ENCODE measurements around the gene TTLL9.
A peak's percentile ranks its signal among the peaks of the same experiment; 100 is the strongest.

The TTLL9 gene

DNA sequence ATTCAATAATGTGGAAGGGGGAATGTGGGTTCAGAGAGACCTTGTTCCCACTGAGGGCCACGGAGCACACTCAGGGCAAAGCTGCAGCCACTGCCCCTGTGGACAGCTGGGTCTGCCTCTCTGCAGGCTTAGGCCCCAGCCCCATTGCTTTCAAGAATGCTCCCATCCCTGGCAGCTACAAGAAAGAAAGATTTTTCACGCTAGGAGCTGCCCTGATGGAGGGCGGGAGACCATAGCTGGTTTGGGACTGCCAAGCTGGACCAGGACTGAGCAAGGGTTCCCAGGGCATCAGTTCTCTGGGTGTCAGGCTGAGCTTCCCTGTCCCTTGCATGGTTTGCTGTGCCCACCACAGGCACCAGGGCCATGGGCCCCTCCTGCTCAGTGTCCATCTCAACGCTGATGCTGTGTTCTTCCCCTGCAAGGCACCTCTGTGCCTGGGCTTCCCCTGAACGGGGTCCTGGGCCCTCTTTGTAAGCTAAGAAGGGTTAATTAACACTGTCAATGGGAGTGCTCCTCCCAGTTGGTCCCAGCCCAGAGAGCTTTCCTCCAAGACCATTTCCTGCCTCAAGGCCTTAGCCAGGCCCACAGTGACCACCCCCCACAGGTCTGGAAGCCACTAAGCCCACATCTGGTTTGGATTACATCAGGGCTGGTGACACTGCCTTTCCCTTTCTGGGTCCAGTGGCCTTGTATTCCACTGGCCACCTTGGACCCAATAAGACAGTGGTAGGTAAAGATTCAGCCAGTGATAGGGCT lies 33.4 kb upstream of the TTLL9 start:
- DNase-seq (ENCODE audit: low read depth in 2 of 2) = no peak

- no peak for DNase-seq (ENCODE audit: low read depth in 2 of 2)
Measured at GRCh38 chr20:31837896-31838397, 32.5 kb upstream of the TTLL9 start.

- DNase-seq (ENCODE audit: low read depth in 2 of 2) = no peak
Measured at GRCh38 chr20:31838646-31839292, 31.7 kb upstream of the TTLL9 start.

GRCh38 chr20:31839782-31840487 lies 30.5 kb upstream of the TTLL9 start:
- no peak for DNase-seq (ENCODE audit: low read depth in 2 of 2)

DNA sequence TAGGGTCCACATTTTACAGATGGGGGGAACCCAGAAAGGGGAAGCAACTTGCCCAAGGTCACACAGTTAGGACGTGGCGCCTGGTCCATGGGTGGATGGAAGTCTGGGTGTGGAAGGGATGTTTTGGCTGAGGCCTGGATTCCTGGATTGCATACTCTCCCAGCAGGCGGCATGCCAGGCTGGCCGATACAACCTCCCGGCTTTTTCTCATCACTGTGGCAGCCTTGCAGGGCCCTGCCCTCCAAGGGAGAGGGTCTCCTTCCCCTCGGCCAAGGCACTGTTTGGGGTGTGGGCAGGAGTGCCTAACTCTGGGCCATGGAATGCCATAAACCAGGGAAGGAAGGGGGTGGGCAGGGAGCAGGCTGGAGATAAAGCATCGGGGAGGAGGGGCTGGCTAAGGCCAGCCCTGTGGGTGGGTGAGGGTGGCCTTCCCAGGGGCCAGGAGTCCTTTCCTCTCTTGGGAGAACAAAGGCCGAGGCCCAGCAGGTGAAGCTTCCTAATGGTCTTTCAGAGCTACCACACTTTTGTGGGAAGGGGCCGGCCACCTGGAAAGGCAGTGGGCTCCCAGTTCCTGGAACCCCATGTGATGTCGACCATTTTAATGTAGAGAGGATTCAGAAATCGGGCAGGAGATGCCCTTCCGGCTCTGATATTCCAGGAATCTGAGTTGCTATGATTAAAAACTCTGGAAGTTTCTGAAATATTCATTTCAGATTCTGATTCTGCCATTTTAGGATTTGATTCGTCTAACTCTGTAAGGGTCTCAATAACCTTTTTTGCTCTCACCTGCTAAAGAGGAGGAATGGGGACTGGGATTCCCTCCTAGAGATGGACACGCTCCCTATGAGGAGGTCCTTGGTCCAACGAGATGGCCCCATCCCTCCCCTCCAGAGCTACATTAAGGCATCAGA lies 29.3 kb upstream of the TTLL9 start:
- no peak for DNase-seq (ENCODE audit: low read depth in 2 of 2)

- DNase-seq (ENCODE audit: low read depth in 2 of 2) = peak in 1 of 2 experiments; percentile 12
Measured at GRCh38 chr20:31841928-31842327, 28.5 kb upstream of the TTLL9 start.

DNA sequence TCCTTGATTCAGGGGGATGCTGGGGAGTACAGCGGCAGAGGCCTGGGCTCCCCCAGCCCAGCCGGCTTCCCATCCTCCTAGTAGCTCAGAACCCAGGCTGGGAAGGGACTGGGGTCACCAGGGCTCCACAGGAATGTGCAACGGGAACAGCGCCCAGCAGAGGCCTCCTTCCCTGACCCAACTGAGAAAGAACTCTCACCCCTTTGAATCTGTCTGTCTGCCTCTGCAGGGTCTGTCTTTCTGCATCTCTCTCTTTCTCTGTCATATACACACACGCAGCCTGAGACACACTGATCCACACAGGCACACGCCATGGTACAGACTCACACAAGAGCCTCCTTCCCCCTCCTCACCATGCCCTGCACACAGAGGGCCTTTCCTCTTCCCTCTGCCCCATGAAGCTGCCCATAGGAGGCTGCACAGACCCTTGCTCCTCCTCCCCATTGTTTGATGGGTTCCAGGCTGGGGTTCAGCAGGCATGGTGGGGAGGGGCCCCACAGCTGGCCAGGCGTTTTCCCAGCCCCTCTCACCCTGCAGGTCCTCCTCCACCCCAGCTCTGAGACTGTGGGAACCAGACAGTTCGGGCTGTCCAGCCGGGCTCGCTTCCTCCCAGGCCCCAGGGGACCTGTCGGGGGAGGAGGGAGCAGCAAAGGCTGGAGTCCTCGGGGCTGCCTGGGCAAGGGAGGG lies 27.8 kb upstream of the TTLL9 start:
- DNase-seq (ENCODE audit: low read depth in 2 of 2) = no peak

- DNase-seq (ENCODE audit: low read depth in 2 of 2) = no peak
Measured at GRCh38 chr20:31843288-31843687, 27.1 kb upstream of the TTLL9 start.

DNA sequence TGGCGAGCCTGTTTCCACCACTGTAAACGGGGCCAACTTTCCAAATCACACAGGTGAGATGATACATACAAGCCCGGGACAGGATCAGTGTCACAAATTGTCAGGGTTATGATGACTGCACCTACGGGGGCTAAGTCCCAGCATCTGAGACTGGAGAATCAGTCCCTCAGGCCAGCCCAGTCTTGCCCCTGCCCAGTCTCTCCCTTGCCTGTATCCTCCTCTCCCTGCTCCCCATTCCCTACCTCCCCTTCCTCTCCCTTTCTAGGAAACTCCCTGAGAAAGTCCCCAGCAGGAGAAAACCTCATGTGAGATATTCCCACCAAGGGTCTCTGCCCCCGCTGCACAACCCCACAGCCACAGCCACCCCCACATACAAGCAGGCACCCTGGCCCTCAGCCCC lies 26.6 kb upstream of the TTLL9 start:
- DNase-seq (ENCODE audit: low read depth in 2 of 2) = no peak

DNA sequence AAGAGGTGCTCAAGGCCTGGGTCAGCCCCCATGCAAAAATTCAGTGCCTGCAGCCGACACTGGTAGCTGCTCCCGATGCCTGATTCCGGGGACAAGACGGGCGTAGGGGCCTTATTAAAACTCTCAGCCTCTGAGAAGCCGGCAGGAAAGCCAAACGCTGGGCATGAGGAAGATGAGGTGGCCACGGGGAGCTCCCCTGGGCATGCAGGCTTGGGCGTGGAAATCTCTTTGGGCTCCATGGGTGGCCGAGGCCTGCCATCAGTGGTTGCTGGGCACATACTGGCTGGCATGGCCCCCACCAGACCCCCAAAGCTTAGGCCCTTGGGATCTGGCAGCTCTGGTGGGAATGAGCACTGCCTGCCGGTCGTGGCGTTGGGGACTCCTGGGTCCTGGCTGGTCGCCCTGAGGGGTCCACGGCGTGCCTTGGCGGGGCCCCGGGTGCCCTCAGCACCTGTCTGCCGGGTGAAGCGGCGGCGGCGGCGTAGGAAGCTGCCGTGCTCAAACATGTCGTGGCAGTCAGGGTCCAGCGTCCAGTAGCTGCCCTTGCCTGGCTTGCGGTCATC lies 25.6 kb upstream of the TTLL9 start:
- no peak for DNase-seq (ENCODE audit: low read depth in 2 of 2)

DNA sequence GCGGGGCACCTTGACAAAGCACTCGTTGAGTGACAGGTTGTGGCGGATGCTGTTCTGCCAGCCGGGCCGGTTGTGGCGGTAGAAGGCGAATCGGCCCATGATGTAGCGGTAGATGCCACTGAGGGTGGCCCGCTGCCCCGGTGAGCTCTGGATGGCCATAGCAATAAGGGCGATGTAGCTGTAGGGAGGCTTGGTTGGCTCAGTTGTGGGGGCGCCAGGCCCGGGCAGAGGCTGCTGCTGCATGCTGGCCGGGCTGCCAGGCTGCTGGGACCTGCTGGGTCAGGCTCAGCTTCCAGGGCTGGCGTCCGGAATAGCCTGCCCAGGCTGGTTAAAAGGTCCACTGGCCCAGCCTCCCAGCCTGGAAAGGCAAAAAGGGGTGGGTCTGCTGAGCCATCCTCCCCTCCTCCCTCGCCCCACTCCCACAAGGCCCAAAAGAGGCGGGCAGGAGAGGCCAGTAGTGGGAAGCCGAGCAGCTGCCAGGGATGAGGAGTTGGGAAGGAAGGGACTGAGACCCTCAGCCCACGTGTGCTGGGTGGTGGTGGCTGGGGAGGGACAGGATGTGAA lies 25.1 kb upstream of the TTLL9 start, which contains the start of gene FOXS1:
Gene FOXS1, minus strand, starts transcription at position 305 of the 564 bp plus-strand sequence. Its CDS starts 62 bp downstream, at position 243.
- DNase-seq (ENCODE audit: low read depth in 2 of 2) = no peak

DNA sequence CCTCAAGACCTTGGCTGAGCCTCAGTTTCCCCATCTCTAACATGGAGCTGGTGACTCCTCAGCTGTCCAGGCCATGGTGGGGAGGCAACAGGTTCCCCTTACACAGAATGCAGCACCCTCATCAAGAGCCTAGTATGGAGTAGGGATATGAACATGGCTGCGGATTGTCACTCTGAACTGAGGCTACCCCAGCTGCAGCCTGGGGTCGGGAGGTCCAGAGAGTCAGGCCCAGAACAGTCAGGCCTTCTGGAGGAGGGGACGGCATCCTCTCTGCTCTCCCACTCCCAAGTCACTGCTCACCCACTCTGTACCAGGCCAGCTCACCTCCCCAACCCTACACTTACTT lies 23.7 kb upstream of the TTLL9 start:
- no peak for DNase-seq (ENCODE audit: low read depth in 2 of 2)

GRCh38 chr20:31848088-31848999 lies 22.1 kb upstream of the TTLL9 start:
- no peak for DNase-seq (ENCODE audit: low read depth in 2 of 2)

DNA sequence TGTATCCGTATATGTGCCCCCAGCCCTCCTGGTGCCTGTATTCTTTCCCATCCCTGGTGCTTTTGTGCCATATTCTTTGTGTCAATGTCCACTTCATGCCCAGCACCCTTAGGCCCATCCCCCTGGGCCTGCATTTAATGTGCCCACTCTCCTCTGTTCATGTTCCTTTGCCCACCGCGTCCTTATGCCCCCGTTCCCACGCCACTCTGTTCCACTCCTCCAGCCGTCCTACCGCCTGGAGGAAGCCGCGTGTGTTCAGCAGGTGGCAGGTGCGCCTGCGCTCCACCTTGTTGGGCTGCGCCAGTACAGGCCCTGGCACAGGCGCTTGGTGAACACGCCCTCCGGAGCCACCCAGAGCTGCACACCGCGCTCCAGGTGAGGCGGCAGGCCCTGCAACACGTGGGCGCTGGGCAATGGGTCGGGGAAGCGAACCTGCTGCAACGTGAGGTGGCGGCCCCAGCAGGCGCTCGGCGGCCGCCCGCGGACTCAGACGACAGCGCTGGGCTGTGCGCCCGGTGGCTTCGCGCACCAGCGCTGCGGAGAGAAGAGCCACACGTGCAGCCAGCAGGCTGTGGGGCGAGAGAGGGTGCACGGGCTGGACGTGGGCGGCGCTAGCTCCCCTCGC lies 21.0 kb upstream of the TTLL9 start:
- DNase-seq (ENCODE audit: low read depth in 2 of 2) = no peak

DNA sequence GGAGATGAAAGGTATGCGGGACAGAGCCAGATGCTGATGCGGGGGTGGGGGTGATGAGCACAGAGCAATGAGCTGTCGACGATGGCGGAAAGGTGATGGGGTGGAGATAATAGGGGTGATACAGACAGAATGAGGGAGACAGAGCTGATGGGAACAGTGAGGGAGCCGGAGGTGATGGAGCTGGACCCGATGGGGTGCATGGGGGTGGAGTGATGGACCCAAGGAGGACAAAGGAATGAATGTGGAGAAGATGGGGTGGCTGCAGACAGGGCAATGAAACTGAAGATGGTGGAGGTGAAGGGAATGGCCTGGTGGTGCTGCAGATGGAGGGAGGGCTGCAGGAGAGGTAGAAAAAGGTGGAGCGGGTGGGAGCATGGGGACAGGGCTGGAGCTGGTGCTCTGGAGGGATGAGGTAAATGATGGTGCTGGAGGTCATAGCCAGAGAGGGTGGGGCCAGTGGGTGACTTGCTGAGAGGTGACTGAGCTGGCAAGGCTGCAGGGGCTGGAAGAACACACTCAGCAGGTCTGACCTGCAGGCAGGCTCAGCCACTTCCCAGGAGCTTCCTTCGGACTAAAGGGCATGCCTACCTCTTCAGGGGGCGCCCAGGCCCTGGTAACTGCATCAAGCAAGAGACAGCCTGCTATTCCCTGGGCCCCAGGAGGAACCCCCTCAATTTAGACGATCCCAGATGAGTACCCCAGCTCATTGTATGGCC lies 19.0 kb upstream of the TTLL9 start:
- no peak for DNase-seq (ENCODE audit: low read depth in 2 of 2)

DNA sequence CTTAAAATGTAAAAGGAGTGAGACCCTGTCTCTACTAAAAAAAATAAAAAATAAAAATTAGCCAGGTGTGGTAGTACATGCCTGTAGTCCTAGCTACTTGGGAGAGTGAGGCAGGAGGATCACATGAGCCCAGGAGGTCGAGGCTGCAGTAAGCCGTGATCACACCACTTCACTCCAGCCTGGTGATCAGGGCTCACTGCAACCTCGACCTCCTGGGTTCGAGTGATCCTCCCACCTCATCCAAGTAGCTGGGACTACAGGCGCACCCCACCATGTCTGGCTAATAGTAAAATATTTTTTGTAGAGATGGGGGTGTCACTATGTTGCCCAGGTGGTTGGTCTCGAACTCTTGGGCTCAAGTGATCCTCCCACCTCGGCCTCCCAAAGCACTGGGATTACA lies 17.0 kb upstream of the TTLL9 start:
- DNase-seq (ENCODE audit: low read depth in 2 of 2) = no peak

DNA sequence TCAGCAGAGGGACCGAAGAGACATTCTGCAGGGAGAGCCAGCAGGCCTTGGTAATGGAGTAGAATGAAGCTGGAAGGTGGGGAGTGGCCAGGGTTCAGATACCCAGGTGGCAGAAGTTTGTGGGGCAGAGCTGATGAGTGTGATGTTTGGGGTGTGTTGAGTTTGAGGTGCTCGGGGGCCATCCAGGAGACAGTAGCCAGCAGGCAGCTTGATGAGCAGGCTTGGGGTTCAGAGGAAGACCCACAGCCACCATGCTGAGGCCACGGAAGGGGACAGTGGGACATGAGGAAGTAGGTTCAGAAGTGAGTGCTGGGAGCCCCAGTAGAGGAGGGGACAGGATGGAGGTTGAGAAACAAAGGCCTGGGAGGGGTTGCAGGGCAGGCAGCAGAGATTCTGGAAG lies 13.9 kb upstream of the TTLL9 start:
- no peak for DNase-seq (ENCODE audit: low read depth in 2 of 2)
